Fibroblast of pulmonary artery (primary cell): ENCODE measurements around the gene WDPCP.

Experiments
- DNase-seq: peaks from one replicate; pipeline ENCODE4 v3.0.0-alpha.2; 2010; ENCODE audit warnings: low read depth
- H3K4me3 ChIP-seq: replicated peaks from 2 replicates; pipeline ENCODE4 v1.5.1; 2011; ENCODE audit warnings: low read depth, mild to moderate bottlenecking, control low read depth, low read length, moderate library complexity
- TF ChIP-seq, protein P1 (sequence below): IDR thresholded peaks from 2 replicates; pipeline ENCODE4 v1.5.1; 2011; ENCODE audit warnings: mild to moderate bottlenecking, control low read depth, low read length, inconsistent platforms; ENCODE audit errors: missing control alignments

The WDPCP gene

DNA sequence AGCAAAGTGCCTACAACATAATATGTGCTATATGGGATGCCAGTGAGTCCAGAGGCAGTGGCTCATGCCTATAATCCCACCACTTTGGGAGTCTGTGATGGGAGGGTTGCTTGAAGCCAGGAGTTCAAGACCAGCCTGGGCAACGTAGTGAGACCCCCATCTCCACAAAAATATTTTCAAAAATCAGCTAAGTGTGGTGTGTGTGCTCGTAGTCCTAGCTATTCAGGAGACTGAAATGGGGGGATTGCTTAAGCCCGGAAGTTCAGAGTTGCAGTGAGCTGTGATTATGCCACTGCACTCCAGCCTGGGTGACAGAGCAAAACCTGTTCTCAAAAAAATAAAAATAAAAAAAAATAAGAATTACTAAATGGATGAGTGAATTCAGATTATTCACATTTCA lies 514.3 kb downstream of the WDPCP start:
- TF ChIP-seq, protein P1, sequence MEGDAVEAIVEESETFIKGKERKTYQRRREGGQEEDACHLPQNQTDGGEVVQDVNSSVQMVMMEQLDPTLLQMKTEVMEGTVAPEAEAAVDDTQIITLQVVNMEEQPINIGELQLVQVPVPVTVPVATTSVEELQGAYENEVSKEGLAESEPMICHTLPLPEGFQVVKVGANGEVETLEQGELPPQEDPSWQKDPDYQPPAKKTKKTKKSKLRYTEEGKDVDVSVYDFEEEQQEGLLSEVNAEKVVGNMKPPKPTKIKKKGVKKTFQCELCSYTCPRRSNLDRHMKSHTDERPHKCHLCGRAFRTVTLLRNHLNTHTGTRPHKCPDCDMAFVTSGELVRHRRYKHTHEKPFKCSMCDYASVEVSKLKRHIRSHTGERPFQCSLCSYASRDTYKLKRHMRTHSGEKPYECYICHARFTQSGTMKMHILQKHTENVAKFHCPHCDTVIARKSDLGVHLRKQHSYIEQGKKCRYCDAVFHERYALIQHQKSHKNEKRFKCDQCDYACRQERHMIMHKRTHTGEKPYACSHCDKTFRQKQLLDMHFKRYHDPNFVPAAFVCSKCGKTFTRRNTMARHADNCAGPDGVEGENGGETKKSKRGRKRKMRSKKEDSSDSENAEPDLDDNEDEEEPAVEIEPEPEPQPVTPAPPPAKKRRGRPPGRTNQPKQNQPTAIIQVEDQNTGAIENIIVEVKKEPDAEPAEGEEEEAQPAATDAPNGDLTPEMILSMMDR = no peak
- no peak overlapping the region for H3K4me3 ChIP-seq
- no peak for DNase-seq

DNA sequence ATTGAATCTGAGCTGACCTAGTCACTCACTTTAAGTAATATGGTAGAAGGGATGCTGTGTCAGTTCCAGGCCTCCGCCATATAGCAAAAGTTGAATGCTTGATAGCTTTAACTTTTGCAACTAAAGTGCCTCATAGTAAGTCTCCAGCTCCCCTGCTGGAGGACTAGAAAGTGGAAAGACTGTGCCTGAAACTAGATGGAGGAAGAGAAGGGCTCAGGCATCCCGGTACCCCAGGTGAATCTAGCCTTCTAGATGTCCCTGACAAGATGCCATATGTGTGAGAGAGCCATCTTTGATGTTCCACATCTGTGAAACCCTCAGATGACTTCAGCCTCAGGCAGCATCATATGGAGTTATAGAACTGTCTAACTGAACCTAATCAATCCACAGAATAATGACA lies 516.6 kb downstream of the WDPCP start:
- no peak for DNase-seq
- TF ChIP-seq, protein P1 = no peak
- H3K4me3 ChIP-seq = no peak overlapping the region
